GM18511 (cell line): ENCODE results near the gene SMIM21.

Source experiments
- ATAC-seq: cut with Tn5 transposase; IDR thresholded peaks from one replicate; pipeline ENCODE4 v1.9.1; 2021; ENCODE audit warnings: mild to moderate bottlenecking, moderate library complexity; ENCODE audit not compliant: unreplicated experiment

SMIM21 gene

GRCh38 chr18:75427603-75428002, at the start of gene SMIM21:
Gene SMIM21, minus strand, starts transcription at chr18:75427703. Its CDS starts 140 bp downstream, at chr18:75427563.
- ATAC-seq, result no peak

- no peak for ATAC-seq
Measured at GRCh38 chr18:75475228-75475627, 47.7 kb upstream of the SMIM21 start.

- no peak for ATAC-seq
Measured at GRCh38 chr18:75474332-75474731, 46.8 kb upstream of the SMIM21 start.

- ATAC-seq, result no peak
Measured at GRCh38 chr18:75473316-75473715, 45.8 kb upstream of the SMIM21 start.

GRCh38 chr18:75472906-75473305, 45.4 kb upstream of the SMIM21 start:
- no peak for ATAC-seq

- ATAC-seq, result no peak
Measured at GRCh38 chr18:75472396-75472795, 44.9 kb upstream of the SMIM21 start.

- ATAC-seq, result no peak
Measured at GRCh38 chr18:75471850-75472249, 44.3 kb upstream of the SMIM21 start.

- no peak for ATAC-seq
Measured at GRCh38 chr18:75467851-75468250, 40.3 kb upstream of the SMIM21 start.

GRCh38 chr18:75467281-75467795, 39.8 kb upstream of the SMIM21 start:
- no peak for ATAC-seq

GRCh38 chr18:75464356-75464755, 36.9 kb upstream of the SMIM21 start:
- ATAC-seq, result no peak

- no peak for ATAC-seq
Measured at GRCh38 chr18:75462178-75462832, 34.8 kb upstream of the SMIM21 start.

GRCh38 chr18:75456199-75456631, 28.7 kb upstream of the SMIM21 start:
- ATAC-seq, result no peak

- no peak for ATAC-seq
Measured at GRCh38 chr18:75455249-75456198, 28.0 kb upstream of the SMIM21 start.

GRCh38 chr18:75454022-75454795, 26.7 kb upstream of the SMIM21 start:
- ATAC-seq, result no peak

GRCh38 chr18:75450906-75451305, 23.4 kb upstream of the SMIM21 start:
- ATAC-seq, result no peak

- no peak for ATAC-seq
Measured at GRCh38 chr18:75441896-75442295, 14.4 kb upstream of the SMIM21 start.

GRCh38 chr18:75439348-75439747, 11.8 kb upstream of the SMIM21 start:
- ATAC-seq, result no peak

GRCh38 chr18:75438891-75439290, 11.4 kb upstream of the SMIM21 start:
- ATAC-seq, result no peak

GRCh38 chr18:75437979-75438378, 10.5 kb upstream of the SMIM21 start:
- ATAC-seq, result no peak

GRCh38 chr18:75433098-75433497, 5.6 kb upstream of the SMIM21 start:
- no peak for ATAC-seq

- no peak for ATAC-seq
Measured at GRCh38 chr18:75429975-75430374, 2.5 kb upstream of the SMIM21 start.
